Superior temporal gyrus (tissue), 1 donor: ENCODE measurements around the gene CCNYL1.
"Not testable (repeated sequence)": the region's sequence is repeated elsewhere in the genome, so short reads cannot be mapped to it uniquely, and the experiment has no call there.

Source experiments
- DNase-seq: peaks from one replicate; pipeline ENCODE4 v3.0.0-alpha.2; 2016; ENCODE audit errors: extremely low spot score

Gene CCNYL1

DNA sequence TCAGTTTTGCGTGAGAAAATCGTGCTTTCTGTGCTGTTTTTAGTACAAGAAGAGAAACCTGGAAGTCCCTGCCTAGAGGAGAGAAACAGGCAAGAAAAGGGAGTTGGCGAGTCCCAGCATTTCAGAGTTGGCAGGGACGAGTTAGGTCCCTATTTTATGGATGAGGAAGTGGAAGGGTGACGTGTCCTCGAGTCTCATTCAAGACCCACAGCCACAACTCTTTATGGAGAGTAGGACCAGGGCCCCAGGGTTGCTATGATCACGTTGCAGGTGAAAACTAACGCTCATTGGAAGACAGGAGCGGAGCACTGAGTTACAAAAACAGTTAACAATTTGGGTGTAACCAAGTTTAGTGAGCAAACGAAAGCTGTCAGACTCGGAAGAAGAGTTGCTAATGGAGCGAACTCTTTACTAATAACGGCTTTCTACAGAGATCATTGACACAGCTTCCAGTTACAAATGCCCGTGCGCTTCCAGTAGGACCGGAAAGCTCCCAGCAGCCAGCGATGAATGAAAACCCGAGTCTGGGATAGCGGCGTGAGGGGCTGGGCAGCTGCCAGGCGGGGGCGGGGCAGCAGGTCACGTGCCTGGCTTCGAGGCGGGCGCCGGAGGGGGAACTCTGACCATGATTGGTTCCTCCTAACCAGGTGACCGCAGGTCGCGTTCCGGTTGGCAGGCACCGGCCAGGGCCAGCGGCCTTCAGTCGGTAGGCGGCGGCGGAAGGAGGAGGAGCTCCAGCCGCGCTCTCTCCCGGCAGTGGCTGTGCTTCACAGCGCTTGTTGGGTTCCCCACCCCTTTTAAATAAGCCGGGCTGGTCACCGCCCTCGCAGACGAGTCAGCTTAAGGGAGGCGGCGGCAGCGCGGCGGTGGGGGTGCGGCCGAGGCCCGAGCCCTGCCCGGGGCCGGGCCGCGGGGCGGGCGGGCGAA is at the start of gene CCNYL1:
Gene CCNYL1 (plus strand): TSS at position 827 of the 927 bp plus-strand sequence. CDS start 257 bp downstream, outside the sequence.
- peak; percentile 99 for DNase-seq

DNA sequence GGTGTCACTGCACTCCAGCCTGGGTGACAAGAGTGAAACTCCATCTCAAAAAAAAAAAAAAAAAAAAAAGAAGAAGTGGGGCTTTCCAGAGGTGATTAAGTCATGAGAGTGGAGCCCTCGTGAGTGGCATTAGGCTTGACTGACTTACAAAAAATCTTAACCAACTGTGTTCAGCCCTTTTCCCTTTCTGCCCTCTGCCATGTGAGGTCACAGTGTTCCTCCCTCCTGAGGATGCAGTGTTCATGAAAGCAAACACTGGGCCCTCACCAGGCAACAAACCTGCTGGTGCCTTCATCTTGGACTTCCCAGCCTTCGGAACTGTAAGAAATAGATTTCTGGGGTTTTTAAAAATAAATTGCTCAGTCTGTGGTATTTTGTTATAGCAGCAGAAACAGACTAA is 49.2 kb upstream of the CCNYL1 start:
- no peak for DNase-seq

DNA sequence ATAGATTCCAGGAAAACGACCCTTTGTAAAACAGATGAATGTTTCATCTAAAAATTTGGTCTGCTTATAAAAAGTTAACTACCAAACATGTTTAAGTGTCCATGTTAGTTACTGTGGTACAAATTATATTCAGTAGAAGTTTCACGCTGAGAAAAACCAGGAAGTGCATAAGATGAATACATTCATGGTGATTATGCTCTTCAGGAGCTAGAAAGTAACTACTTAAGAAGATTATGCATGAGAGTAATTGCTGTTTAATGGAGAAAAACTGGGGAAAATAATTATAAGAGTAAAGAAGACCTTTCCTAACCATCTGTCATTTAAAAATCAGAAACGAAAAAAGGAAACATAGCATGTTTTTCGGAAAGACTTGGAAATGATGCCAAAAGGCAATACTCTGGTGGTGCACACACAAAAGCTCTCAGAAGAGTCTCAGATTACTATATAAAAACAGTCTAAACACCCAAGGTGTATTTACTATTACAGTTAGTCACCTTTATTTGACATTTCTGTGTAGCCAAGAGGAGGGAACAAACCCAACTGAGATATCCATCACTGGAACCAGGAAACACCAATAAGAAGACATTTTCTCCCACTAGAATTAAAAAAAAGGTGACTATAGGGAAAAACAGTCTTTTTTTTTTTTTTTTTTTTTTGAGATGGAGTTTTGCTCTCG is 47.4 kb upstream of the CCNYL1 start:
- no peak for DNase-seq

DNA sequence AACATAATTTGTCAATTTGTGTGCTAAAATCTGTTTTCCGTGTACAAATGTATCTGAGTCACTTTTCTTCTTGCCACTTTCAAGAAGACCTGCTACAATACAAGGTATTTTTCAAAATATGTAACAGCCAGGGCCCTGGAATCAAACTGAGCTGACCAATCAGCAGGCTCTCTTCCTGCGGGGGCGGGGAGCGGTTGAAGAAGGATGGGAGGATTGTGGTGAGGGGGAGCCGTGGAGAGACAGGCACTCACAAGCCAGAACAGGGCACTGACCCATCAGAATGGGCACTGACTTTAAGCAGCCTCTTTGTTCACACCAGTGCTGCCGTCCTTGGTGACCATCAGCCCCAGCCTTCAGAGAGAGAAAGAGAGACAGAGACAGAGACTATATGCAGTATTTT is 40.6 kb upstream of the CCNYL1 start:
- no peak for DNase-seq

DNA sequence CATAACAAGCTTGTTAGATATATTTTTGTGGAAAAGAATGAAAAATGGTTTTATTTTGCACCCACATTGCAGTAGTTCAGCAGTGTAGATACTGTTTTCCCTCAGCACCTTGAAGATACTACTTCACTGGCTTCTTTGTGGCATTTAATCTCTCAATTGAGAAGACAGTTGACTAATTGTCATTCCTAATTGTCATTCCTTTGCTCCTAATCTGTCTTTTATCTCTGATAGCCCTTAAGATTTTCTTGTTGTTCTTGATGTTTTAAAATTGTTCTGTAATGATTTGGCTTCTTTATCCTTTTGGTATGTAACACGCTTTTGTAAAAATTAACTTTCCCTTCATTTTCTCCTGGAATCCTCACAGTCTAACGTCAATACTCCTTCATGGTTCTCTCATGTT is 38.0 kb upstream of the CCNYL1 start:
- no peak for DNase-seq

DNA sequence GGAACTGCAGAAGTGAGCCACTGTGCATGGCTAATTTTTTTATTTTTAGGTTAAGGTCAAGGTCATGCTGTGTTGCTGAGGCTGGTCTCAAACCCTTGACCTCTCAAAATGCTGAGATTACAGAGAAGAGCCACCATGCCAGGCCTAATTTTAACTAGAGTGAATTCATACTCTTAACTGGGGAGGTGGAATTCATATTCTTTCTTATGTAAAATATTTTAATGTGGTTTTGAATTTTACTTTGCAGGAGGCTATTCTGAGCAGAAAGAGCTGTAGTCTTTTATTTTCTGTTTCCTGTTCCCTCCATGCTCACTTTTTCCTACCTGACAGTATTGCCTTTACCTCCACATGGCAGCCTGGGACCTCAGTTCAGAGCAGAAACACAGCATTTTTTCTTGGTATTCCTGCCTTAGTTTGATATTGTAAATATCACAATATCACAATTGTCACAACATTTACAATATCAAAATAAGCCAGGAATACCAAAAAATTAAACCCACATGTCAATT is 37.1 kb upstream of the CCNYL1 start:
- no peak for DNase-seq

DNA sequence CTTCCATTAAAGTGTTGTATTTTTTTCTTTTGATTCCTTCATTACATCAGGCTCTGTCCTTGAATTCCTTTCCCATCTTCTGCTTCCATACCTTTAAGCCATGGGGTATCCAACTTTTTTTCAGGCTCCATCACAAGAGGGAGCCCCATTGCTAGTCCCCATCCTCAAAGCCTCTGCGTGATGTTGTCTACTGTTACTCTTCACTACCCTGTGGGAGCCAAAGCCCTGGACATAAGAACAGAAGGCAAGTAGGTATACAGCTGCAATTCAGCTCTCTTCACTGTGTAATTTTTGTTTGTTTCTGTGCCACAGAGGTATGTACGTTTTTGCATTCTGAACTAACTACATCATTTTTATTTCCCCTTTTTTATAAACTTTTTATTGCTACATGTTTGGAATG is 36.6 kb upstream of the CCNYL1 start:
- no peak for DNase-seq

DNA sequence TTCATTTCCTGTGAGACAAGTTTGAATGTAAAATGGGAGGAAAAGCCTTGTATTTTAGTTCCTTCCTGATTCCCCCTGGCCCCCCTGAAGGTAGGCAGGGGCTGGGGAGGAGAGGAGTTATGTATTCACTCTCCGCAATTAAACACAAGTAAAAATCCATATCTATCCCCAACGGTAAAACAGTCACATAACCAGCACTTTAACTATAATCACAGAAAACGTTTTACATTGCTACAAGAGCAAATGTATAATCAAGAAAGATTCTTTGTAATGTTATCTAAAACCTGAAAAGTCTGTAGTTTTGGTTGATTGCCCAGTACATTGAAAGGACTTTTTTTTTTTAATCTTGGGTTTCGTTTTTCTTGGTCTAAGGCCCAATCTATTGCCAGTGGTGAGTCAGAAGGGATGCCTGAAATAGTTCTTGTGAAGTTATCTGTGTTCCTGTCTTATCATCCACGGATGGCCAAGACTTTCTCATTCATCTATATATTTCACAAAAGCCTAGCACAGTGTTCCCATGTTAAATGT is 34.5 kb upstream of the CCNYL1 start:
- peak; percentile 51 for DNase-seq

DNA sequence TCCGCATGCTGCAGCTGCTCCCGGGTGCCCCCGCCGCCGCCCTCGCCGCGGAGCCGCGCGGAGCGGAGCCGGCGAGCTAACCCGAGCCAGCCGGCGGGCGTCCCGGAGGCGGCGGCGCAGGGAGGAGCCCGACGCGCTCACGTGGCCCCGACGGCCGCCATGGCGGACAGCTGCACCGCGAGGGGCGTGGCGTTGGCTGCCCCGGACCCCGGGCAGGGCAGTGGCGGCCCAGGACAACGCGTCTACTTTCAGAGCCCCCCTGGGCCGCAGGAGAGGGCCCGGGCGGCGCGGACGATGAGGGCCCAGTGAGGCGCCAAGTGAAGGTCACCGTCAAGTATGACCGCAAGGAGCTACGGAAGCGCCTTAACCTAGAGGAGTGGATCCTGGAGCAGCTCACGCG is 30.0 kb upstream of the CCNYL1 start:
- no peak for DNase-seq

DNA sequence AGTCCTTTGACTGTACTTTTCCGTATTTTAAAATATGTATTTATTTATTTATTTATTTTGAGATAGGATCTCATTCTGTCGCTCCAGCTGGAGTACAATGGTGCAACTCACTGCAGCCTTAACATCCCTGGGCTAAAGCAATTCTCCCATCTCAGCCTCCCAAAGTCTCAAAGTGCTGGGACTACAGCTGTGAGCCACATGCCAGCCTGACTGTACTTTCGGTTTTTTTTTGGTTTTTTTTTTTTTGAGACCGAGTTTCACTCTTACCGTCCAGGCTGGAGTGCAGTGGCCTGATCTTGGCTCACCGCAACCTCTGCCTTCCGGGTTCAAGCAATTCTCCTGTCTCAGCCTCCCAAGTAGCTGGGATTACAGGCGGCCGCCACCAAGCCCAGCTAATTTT is 28.9 kb upstream of the CCNYL1 start:
- no peak for DNase-seq

DNA sequence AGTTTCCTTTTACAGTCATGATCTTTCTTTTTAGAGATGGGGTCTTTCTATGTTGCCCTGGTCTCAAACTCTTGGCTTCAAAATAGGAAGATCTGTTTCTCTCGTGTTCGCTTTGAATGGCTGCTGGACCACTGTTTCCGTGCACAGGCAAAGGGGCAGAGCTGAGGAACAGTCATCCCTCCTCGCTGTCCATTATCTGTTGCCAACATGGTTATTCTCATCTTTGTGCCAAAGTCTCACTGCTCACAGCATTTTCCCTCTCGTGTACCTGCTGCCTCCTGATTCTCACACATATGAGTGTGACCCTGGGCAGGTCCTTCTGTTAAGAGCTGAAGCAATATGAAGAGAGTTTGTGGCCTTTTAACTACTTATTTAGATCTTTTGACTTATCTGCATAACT is 28.0 kb upstream of the CCNYL1 start:
- no peak for DNase-seq

DNA sequence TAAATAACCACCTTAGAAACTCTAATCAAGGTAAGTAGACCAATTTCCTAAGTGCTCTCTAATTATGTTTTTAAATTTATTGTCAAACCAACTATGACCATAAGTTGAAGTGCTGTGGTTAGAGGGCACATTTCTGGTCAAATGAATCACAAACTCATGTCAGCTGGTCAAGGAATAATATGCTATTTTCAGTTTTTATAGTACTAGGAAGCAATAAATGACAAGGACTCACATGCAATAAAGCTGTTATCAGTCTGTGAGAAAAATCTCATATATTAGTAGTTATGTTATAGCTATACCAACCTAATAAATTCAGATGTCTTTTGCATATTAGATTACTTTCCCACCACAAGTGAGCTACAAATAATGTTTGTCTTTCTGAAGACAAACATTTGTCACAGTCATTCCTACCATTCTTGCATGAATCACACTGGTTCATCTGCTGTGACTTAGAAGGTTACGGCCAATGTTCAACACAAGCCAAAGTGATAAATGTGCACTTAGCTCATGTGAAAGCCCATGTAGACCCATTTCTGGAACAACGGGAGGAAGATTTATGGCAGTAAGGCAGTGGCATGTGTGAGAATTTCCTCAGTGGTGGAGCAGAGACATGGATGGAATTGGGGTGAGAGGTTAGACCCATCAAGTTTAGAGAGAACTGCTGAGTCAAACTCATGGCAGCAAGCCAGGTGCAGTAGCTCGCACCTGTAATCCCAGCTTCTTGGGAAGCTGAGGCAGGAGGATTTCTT is 27.4 kb upstream of the CCNYL1 start:
- no peak for DNase-seq

DNA sequence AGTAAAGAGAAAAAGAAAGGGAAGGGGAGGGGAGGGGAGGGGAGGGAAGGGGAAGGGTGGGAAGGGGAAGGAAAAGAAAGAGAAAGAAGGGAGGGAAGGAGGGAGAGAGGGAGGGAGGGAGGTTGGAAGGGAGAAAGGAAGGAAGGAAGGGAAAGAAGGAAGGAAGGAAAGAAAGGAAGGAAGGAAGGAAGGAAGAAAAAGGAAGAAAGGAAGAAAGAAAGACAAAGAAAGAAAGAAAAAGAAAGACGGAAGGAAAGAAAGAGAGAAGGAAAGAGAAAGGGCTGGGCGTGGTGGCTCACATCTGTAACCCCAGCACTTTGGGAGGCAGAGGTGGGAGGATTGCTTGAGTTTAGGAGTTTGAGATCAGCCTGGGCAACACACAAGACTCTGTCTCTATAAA is 24.6 kb upstream of the CCNYL1 start:
- DNase-seq: no peak

DNA sequence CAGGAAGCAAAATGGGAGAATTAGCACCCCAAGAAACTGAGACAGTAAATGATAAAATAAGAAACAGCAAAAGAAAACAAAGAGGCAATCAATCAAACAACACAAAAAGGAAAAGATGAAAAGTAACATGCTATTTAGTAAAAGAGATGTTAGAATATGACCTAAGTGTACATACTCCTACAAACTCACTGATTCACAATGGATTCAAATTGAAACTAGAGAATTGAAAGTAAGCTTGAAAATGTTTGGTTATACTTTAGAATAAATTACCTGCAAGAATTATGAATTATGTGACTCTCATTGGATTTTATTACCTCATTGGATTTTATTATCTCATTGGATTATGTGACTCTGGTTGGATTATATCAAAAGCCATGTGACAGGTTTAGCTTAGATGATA is 22.8 kb upstream of the CCNYL1 start:
- DNase-seq: no peak

DNA sequence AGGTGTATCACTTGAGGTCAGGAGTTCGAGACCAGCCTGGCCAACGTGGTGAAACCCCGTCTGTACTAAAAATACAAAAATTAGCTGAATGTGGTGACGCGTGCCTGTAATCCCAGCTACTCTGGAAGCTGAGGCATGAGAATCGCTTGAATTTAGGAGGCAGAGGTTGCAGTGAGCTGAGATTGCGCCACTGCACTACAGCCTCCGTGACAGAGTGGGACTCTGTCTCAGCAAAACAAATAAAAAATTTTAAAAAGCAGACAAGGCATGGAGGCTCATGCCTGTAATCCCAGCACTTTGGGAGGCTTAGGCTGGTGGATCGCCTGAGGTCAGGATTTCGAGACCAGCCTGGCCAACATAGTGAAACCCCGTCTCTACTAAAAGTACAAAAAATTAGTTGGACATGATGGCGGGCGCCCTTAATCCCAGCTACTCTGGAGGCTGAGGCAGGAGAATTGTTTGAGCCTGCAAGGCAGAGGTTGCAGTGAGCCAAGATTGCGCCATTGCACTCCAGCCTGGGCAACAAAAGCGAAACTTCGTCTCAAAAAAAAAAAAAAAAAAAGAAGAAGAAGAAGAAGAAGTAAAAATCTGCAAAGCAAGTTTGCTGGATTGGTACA is 20.5 kb upstream of the CCNYL1 start:
- not testable (repeated sequence) for DNase-seq

DNA sequence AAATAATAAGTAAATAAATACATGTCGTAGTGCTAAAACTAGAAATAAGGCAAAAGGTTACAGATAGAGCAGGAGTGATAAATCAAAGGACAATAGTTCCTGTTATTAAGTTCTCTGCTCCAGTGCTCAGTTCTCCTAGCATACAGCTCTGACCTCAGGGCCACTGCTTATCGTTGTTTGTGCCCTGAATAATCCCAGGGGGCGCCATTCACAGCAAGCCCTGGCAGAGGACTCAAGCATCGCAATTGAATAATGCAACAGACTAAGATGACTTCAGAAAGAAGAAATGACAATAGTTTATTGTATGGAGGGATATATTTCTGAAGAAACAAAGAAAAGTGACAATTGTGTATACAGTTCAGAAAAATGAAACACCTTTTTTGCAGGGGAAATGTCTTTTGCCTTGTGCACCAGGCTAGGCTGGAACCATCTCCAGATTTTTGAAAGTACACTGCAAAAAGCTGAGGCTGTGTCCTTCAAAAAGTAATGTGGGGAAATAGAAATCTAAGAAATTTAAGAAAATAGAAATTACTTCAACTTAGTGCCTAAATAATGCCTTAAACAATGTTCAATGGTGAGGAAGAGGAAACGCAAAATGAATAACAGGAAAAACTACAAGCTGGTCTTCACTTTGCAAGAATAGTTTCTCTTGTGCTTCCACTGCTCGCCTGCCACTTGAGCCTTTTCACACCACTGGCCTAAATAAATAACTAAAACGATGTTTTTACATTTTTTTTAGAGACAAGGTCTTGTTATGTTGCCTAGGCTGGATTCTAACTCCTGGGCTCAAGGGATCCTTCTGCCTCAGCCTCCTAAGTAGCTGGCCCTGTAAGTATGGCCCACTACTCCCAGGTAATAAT is 19.0 kb upstream of the CCNYL1 start:
- peak; percentile 68 for DNase-seq

DNA sequence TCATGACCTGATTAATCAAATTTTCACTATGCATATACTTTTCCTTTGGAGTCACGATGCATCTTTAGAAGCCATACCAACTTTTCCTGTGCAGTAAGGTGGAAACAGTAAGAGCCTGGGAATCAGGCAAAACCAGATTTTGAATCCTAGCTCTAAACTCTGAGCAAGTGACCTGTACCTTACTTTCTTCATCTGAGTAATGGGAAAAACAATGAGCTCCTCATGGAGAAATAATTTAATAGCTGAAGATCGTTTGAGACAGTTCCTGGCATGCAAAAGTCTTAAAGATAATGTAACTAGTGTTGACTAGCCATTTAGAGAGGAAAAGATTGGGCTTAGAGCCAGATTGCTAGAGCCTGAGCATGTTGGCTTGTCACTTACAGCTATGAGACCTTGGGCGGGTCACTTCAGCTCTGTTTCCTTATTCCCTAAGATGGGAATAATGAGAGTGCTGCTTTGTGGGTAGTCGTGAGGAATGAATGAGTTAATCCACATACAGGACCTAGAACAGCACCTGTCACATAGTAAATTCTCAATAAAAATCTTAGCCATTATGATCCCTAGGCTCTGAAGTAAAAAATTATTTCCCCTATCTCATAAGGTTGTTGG is 17.7 kb upstream of the CCNYL1 start:
- no peak for DNase-seq

DNA sequence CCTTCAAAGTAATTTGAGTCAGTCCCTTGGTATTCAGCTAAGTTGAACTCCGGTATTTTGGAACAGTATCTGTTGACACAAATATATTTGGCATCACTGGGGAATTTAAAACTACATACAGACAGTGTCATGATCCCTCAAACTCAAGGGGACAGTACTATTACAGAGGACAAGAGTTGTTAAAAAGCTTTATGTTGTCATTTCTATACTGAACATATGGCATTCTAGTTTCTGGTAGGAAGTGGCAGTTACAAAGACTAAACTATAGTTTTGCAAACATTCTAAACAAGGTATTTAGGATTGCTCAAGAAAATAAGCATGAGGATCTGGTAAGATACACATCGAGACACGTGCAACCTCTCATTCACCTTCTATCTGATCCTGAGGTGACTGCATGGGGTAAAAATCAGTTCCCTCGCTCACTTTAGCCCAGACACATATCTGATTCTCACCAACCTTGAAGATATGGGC is 16.6 kb upstream of the CCNYL1 start:
- no peak for DNase-seq

DNA sequence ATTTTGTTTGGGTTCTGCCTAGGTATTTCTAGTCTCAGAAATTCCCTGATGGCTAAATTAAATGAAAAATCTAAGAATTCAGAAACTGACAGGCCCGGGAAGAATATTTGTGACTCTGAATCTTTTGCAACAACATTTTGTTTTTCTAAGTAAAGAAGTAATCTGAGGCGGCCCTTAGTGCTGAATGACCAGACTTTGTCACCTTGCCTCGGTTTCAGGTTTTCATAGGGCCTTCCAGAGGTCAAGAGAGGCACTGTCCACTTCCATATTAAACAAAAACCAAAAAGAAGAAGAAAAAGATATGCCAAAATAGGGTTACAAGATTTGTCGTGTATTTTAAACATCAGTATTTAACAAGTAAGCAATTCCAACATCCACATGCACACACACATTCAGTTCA is 16.1 kb upstream of the CCNYL1 start:
- no peak for DNase-seq

DNA sequence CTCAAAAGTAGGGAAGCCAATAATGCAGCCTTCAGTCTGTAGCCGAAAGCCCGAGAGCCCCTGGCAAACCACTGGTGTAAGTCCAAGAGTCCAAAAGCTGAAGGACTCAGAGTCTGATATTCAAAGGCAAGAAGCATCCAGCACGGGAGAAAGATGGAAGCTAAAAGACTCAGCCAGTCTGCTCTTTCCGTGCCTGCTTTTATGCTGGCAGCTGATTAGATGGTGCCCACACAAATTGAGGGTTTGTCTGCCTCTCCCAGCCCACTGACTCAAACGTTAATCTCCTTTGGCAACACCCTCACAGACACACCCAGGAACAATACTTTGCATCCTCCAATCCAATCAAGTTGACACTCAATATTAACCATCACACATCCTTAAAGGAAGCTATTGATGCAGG is 14.5 kb upstream of the CCNYL1 start:
- not testable (repeated sequence) for DNase-seq
